HUES6 (cell line): Measurements from ENCODE around the gene FANCC.
A peak's percentile ranks its signal among the peaks of the same experiment; 100 is the strongest.

Experiments used
- H3K27ac ChIP-seq: 2 replicates; pipeline ENCODE4 v1.7.0; 2013; ENCODE audit warnings: low read depth, mild to moderate bottlenecking, low read length, inconsistent platforms
- H3K27me3 ChIP-seq: 2 replicates; pipeline ENCODE4 v1.6.1; 2013; ENCODE audit warnings: low read length; ENCODE audit not compliant: control insufficient read depth, insufficient read depth
- H3K36me3 ChIP-seq: 2 replicates; pipeline ENCODE4 v1.6.1; 2013; ENCODE audit warnings: low read length; ENCODE audit not compliant: control insufficient read depth, insufficient read depth
- H3K4me1 ChIP-seq: 2 replicates; pipeline ENCODE4 v1.6.1; 2013; ENCODE audit warnings: low read length; ENCODE audit not compliant: control insufficient read depth, insufficient read depth
- H3K4me3 ChIP-seq: 2 replicates; pipeline ENCODE4 v1.5.1; 2013; ENCODE audit warnings: low read depth, low read length
- H3K9ac ChIP-seq: one replicate; pipeline ENCODE4 v1.6.1; 2013; ENCODE audit warnings: mild to moderate bottlenecking, low read length
- H3K9me3 ChIP-seq: 2 replicates; pipeline ENCODE4 v1.6.1; 2013; ENCODE audit warnings: low read depth, low read length; ENCODE audit not compliant: control insufficient read depth, insufficient read depth

The FANCC gene

GRCh38 chr9:95091601-95092261 is 225.8 kb downstream of the FANCC start:
- Histone ChIP-seq H3K27ac (peak overlapping the region; percentile 54; the same call in 1 of the 2 replicates), H3K4me1 (peaks cover 46% of the 10 kb centered on the region), H3K9ac (no peak overlapping the region)

GRCh38 chr9:95090871-95091577 is 226.5 kb downstream of the FANCC start:
- Histone ChIP-seq H3K9ac (no peak overlapping the region), H3K9me3 (no peaks in the 10 kb centered on the region), H3K4me3 (no peak overlapping the region), H3K4me1 (peaks cover 49% of the 10 kb centered on the region), H3K27ac (no peak overlapping the region), H3K27me3 (no peaks in the 10 kb centered on the region), H3K36me3 (no peaks in the 10 kb centered on the region; the same call in 1 of the 2 replicates)

More at GRCh38 chr9:95091601-95092261, 225.8 kb downstream of the FANCC start:
- H3K36me3 ChIP-seq = no peaks in the 10 kb centered on the region
- H3K9me3 ChIP-seq = no peaks in the 10 kb centered on the region
- no peaks in the 10 kb centered on the region for H3K27me3 ChIP-seq
- no peak overlapping the region for H3K4me3 ChIP-seq

GRCh38 chr9:95090023-95090791 is 227.3 kb downstream of the FANCC start:
- Histone ChIP-seq H3K27me3 (no peaks in the 10 kb centered on the region), H3K4me1 (peaks cover 48% of the 10 kb centered on the region), H3K9me3 (no peaks in the 10 kb centered on the region), H3K27ac (no peak overlapping the region), H3K4me3 (no peak overlapping the region), H3K36me3 (no peaks in the 10 kb centered on the region; the same call in 1 of the 2 replicates), H3K9ac (no peak overlapping the region)

GRCh38 chr9:95089257-95090022 is 228.1 kb downstream of the FANCC start:
- Histone ChIP-seq H3K27ac (no peak overlapping the region), H3K36me3 (no peaks in the 10 kb centered on the region; the same call in 1 of the 2 replicates)

GRCh38 chr9:95088421-95089161 is 228.9 kb downstream of the FANCC start:
- Histone ChIP-seq H3K9me3 (no peaks in the 10 kb centered on the region), H3K4me3 (no peak overlapping the region), H3K27ac (no peak overlapping the region), H3K27me3 (no peaks in the 10 kb centered on the region), H3K36me3 (peaks cover under 1% of the 10 kb centered on the region), H3K9ac (no peak overlapping the region), H3K4me1 (peaks cover 40% of the 10 kb centered on the region)

More at GRCh38 chr9:95089257-95090022, 228.1 kb downstream of the FANCC start:
- peaks cover 48% of the 10 kb centered on the region for H3K4me1 ChIP-seq
- no peak overlapping the region for H3K9ac ChIP-seq
- no peaks in the 10 kb centered on the region for H3K9me3 ChIP-seq
- H3K27me3 ChIP-seq = no peaks in the 10 kb centered on the region
- no peak overlapping the region for H3K4me3 ChIP-seq

GRCh38 chr9:95087659-95088242 is 229.8 kb downstream of the FANCC start:
- Histone ChIP-seq H3K27ac (no peak overlapping the region), H3K36me3 (peaks cover 7% of the 10 kb centered on the region), H3K9ac (no peak overlapping the region), H3K27me3 (no peaks in the 10 kb centered on the region), H3K9me3 (no peaks in the 10 kb centered on the region), H3K4me3 (no peak overlapping the region), H3K4me1 (peaks cover 31% of the 10 kb centered on the region)

- Histone ChIP-seq H3K4me3 (no peak overlapping the region), H3K4me1 (peaks cover 21% of the 10 kb centered on the region), H3K36me3 (peaks cover 13% of the 10 kb centered on the region), H3K9ac (no peak overlapping the region), H3K27ac (no peak overlapping the region), H3K27me3 (no peaks in the 10 kb centered on the region), H3K9me3 (no peaks in the 10 kb centered on the region)
These were observed 230.9 kb downstream of the FANCC start for GRCh38 chr9:95086564-95086955.

- peaks cover 16% of the 10 kb centered on the region for H3K36me3 ChIP-seq
- H3K4me1 ChIP-seq = peaks cover 15% of the 10 kb centered on the region; the same call in 1 of the 2 replicates
- no peak overlapping the region for H3K9ac ChIP-seq
- H3K27me3 ChIP-seq = no peaks in the 10 kb centered on the region
- H3K4me3 ChIP-seq = no peak overlapping the region
- H3K9me3 ChIP-seq = no peaks in the 10 kb centered on the region
- H3K27ac ChIP-seq = no peak overlapping the region
These were observed 231.5 kb downstream of the FANCC start for GRCh38 chr9:95085861-95086563.

- H3K9me3 ChIP-seq = no peaks in the 10 kb centered on the region
- H3K27me3 ChIP-seq = no peaks in the 10 kb centered on the region
- no peak overlapping the region for H3K9ac ChIP-seq
- H3K27ac ChIP-seq = no peak overlapping the region
- H3K4me3 ChIP-seq = no peak overlapping the region
- peaks cover 16% of the 10 kb centered on the region for H3K36me3 ChIP-seq
- peaks cover 8% of the 10 kb centered on the region; the same call in 1 of the 2 replicates for H3K4me1 ChIP-seq
These were observed 232.3 kb downstream of the FANCC start for GRCh38 chr9:95085036-95085770.
